Measurements from ENCODE around the gene VPS9D1.
"Not testable (repeated sequence)": the region's sequence is repeated elsewhere in the genome, so short reads cannot be mapped to it uniquely, and the experiment has no call there.

VPS9D1 gene

DNA sequence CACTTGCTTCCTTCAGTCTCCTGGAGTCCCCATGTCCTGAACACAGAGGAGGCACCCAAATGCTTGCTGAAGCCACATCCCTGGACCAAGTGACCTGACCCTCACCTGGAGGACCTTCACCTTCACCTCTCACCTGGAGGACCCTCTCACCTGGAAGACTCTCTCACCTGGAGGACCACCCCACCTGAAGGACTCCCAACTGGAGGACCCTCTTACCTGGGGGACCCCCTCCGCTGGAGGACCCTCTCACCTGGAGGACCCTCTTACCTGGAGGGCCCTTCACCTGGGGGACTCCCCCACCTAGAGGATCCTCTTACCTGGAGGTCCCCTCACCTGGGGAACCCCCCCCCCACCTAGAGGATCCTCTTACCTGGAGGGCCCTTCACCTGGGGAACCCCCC lies 34.8 kb downstream of the VPS9D1 start:
- H3K4me3 ChIP-seq (ENCODE audit: low read length) = peak overlapping the region; percentile 91; the same call in 1 of the 2 replicates
- no peaks in the 10 kb centered on the region for H3K27me3 ChIP-seq (ENCODE audit: low read depth, low read length)
- H3K4me2 ChIP-seq (ENCODE audit: low read length) = peak overlapping the region; percentile 70; the same call in 1 of the 2 replicates
- H3K79me2 ChIP-seq (ENCODE audit: low read length) = peaks cover 18% of the 10 kb centered on the region
- H3K4me1 ChIP-seq (ENCODE audit: low read length) = peaks cover 8% of the 10 kb centered on the region
- H3K9me3 ChIP-seq (ENCODE audit: insufficient read depth, low read length) = peaks cover 6% of the 10 kb centered on the region
- TF ChIP-seq, protein P1, sequence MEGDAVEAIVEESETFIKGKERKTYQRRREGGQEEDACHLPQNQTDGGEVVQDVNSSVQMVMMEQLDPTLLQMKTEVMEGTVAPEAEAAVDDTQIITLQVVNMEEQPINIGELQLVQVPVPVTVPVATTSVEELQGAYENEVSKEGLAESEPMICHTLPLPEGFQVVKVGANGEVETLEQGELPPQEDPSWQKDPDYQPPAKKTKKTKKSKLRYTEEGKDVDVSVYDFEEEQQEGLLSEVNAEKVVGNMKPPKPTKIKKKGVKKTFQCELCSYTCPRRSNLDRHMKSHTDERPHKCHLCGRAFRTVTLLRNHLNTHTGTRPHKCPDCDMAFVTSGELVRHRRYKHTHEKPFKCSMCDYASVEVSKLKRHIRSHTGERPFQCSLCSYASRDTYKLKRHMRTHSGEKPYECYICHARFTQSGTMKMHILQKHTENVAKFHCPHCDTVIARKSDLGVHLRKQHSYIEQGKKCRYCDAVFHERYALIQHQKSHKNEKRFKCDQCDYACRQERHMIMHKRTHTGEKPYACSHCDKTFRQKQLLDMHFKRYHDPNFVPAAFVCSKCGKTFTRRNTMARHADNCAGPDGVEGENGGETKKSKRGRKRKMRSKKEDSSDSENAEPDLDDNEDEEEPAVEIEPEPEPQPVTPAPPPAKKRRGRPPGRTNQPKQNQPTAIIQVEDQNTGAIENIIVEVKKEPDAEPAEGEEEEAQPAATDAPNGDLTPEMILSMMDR (IDR thresholded peaks at IDR 0.05; ENCODE audit: low read depth, low read length) = no peak
- no peak for TF ChIP-seq EZH2phosphoT487 (IDR thresholded peaks at IDR 0.05; ENCODE audit: low read depth)
- no peak overlapping the region for H2AFZ ChIP-seq (ENCODE audit: low read depth, low read length)
- no peak overlapping the region for H3K27ac ChIP-seq (ENCODE audit: low read length)
- H3K9ac ChIP-seq (ENCODE audit: low read length) = no peak overlapping the region
- H4K20me1 ChIP-seq (ENCODE audit: insufficient read depth, low read length) = no peaks in the 10 kb centered on the region
- H3K36me3 ChIP-seq (replicated peaks; ENCODE audit: low read depth, low read length) = peaks cover 30% of the 10 kb centered on the region

DNA sequence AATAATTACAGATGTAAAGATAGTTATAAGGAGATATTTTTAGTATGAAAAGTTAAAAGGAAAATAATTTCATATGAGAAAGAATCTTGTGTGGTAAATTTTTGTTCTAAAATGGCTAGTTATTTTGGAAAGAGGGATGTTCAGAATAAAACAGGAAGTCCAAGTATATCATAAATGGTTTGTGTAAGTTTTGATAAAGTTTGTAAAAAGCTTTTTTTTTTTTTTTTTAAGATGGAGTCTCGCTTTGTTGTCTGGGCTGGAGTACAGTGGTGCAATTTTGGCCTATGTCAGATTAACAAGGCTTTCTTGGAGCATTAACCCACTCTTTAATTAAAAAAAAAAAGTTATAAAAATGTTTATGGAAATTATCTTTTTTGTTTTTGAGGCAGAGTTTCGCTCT lies 42.4 kb downstream of the VPS9D1 start:
- Histone ChIP-seq H3K36me3 (replicated peaks; ENCODE audit: low read depth, low read length) (peaks cover 12% of the 10 kb centered on the region), H3K79me2 (ENCODE audit: low read length) (no peaks in the 10 kb centered on the region), H3K9ac (ENCODE audit: low read length) (no peak overlapping the region), H3K9me3 (ENCODE audit: insufficient read depth, low read length) (peaks cover 3% of the 10 kb centered on the region; the same call in 1 of the 2 replicates), H3K4me3 (ENCODE audit: low read length) (no peak overlapping the region), H3K4me1 (ENCODE audit: low read length) (no peaks in the 10 kb centered on the region), H4K20me1 (ENCODE audit: insufficient read depth, low read length) (no peaks in the 10 kb centered on the region), H3K4me2 (ENCODE audit: low read length) (no peak overlapping the region), H3K27me3 (ENCODE audit: low read depth, low read length) (no peaks in the 10 kb centered on the region), H3K27ac (ENCODE audit: low read length) (no peak overlapping the region), H2AFZ (ENCODE audit: low read depth, low read length) (no peak overlapping the region)
- TF ChIP-seq EZH2phosphoT487 (IDR thresholded peaks at IDR 0.05; ENCODE audit: low read depth) = no peak
- TF ChIP-seq, protein P1 (IDR thresholded peaks at IDR 0.05; ENCODE audit: low read depth, low read length) = no peak

DNA sequence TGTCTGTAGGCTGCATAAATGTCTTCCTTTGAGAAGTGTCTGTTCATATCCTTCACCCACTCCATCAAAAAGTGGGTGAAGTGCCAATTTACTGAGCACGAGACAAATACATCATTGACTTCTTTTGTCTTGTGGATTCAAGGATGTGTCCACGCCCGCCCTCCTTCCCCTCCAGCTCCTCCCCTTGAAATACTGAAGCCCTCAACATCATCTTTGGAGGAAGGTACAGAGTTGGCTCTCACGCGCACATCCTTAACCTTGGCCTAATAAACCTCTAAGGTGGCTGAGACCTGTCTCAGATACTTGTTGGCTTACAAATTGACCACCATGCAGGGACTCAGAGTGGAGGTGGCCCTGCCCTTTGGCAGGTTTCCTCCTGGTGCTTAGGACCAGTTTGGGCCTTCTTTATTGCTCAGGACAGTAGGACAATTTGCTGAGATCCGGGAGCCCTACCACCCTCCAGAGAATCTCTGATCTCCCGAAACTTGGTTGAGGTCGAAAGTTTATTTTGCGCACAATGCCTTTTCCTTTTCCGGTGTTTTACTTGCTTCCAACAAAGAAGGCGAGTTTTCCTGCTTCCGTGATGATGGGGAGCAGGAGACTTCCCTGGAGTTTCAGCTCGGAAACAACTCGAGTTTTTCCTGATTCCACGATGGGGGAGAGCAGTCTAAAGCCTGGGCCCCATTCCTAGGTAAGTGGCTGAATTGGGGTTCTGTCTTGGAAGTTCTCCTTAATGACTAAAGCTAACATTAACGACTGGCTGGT lies 48.3 kb downstream of the VPS9D1 start:
- Histone ChIP-seq H3K79me2 (ENCODE audit: low read length) (no peaks in the 10 kb centered on the region), H3K27me3 (ENCODE audit: low read depth, low read length) (no peaks in the 10 kb centered on the region), H3K4me1 (ENCODE audit: low read length) (no peaks in the 10 kb centered on the region), H3K9me3 (ENCODE audit: insufficient read depth, low read length) (no peaks in the 10 kb centered on the region), H3K36me3 (replicated peaks; ENCODE audit: low read depth, low read length) (peaks cover 6% of the 10 kb centered on the region), H3K27ac (ENCODE audit: low read length) (no peak overlapping the region), H3K4me3 (ENCODE audit: low read length) (no peak overlapping the region), H3K4me2 (ENCODE audit: low read length) (no peak overlapping the region), H4K20me1 (ENCODE audit: insufficient read depth, low read length) (no peaks in the 10 kb centered on the region), H3K9ac (ENCODE audit: low read length) (no peak overlapping the region), H2AFZ (ENCODE audit: low read depth, low read length) (no peak overlapping the region)
- no peak for TF ChIP-seq EZH2phosphoT487 (IDR thresholded peaks at IDR 0.05; ENCODE audit: low read depth)
- TF ChIP-seq, protein P1 (IDR thresholded peaks at IDR 0.05; ENCODE audit: low read depth, low read length) = no peak

DNA sequence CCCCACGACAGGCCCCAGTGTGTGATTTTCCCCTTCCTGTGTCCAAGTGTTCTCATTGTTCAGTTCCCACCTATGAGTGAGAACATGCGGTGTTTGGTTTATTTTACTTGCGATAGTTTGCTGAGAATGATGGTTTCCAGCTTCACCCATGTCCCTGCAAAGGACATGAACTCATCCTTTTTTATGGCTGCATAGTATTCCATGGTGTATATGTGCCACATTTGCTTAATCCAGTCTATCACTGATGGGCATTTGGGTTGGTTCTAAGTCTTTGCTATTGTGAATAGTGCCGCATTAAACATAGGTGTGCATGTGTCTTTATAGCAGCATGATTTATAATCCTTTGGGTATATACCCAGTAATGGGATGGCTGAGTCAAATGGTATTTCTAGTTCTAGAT lies 49.1 kb downstream of the VPS9D1 start:
- H3K9ac ChIP-seq (ENCODE audit: low read length); H3K4me2 ChIP-seq (ENCODE audit: low read length); H3K36me3 ChIP-seq (replicated peaks; ENCODE audit: low read depth, low read length); H3K9me3 ChIP-seq (ENCODE audit: insufficient read depth, low read length); H3K4me1 ChIP-seq (ENCODE audit: low read length); H3K4me3 ChIP-seq (ENCODE audit: low read length); H4K20me1 ChIP-seq (ENCODE audit: insufficient read depth, low read length); H3K27me3 ChIP-seq (ENCODE audit: low read depth, low read length); H3K27ac ChIP-seq (ENCODE audit: low read length); H3K79me2 ChIP-seq (ENCODE audit: low read length); H2AFZ ChIP-seq (ENCODE audit: low read depth, low read length): not testable (repeated sequence)
